ENCODE measurements around the gene PTPRS. TPM values are rescaled to one million over a fixed set of nuclear protein-coding genes. Genes with fewer than 3 reads are reported as not detected.

PTPRS gene
- total and polyA plus RNA-seq, 2 of the 13 experiments (the other 11 are each of a cell fraction or from before 2014, with no cell fraction given) = 32.7 to 43.9 TPM

GRCh38 chr19:5343848-5344247 lies 3.2 kb upstream of the PTPRS start (continued):
- 0 out of 2 replicates have a peak, but pooled peaks have one; percentile 25 for TF ChIP-seq ZBTB20 (CRISPR knock-in tag; IDR thresholded peaks at IDR 0.05; ENCODE audit: borderline replicate concordance, low read depth)
- no peak for TF ChIP-seq THYN1 (CRISPR knock-in tag; IDR thresholded peaks at IDR 0.05; ENCODE audit: borderline replicate concordance, low read depth)
- peak; percentile 55; the same call in 1 of the 2 replicates for TF ChIP-seq ZFY (CRISPR knock-in tag; IDR thresholded peaks at IDR 0.05)
- TF ChIP-seq FOXO4 (CRISPR knock-in tag; conservative IDR thresholded peaks at IDR 0.05) = 0 out of 2 replicates have a peak, but pooled peaks have one; percentile 6
- TF ChIP-seq NONO (IDR thresholded peaks at IDR 0.05) = no peak
- TF ChIP-seq NONO (CRISPR knock-in tag; conservative IDR thresholded peaks at IDR 0.05) = 0 out of 2 replicates have a peak, but pooled peaks have one; percentile 21
- TF ChIP-seq THRA (CRISPR knock-in tag; IDR thresholded peaks at IDR 0.05; ENCODE audit: borderline replicate concordance) = no peak
- TF ChIP-seq ZNF564 (CRISPR knock-in tag; IDR thresholded peaks at IDR 0.05) = 0 out of 2 replicates have a peak, but pooled peaks have one; percentile 33
- TF ChIP-seq CHD4 (IDR thresholded peaks at IDR 0.05; ENCODE audit: borderline replicate concordance, low read length) = no peak
- TF ChIP-seq SALL1 (CRISPR knock-in tag; IDR thresholded peaks at IDR 0.05) = peak; percentile 72
- TF ChIP-seq HHEX (CRISPR knock-in tag; IDR thresholded peaks at IDR 0.05) = no peak
- TF ChIP-seq CTCF (CRISPR knock-in tag; IDR thresholded peaks at IDR 0.05) = no peak
- no peak for TF ChIP-seq REST (IDR thresholded peaks at IDR 0.05; ENCODE audit: borderline replicate concordance in 1 of 2, low read depth in 1 of 2, low read length in 2 of 2)
- no peak for TF ChIP-seq ZNF33A (CRISPR knock-in tag; IDR thresholded peaks at IDR 0.05; ENCODE audit: borderline replicate concordance)
- peak; percentile 97 for TF ChIP-seq TEAD3 (CRISPR knock-in tag; optimal IDR thresholded peaks at IDR 0.05; ENCODE audit: borderline replicate concordance)
- TF ChIP-seq EEA1 (CRISPR knock-in tag; IDR thresholded peaks at IDR 0.05; ENCODE audit: borderline replicate concordance) = no peak
- no peak for TF ChIP-seq NFIC (IDR thresholded peaks at IDR 0.05; ENCODE audit: low read length)
- no peak for TF ChIP-seq KDM6A (CRISPR knock-in tag; IDR thresholded peaks at IDR 0.05; ENCODE audit: low read depth)
- peak; percentile 77 for TF ChIP-seq RXRB (CRISPR knock-in tag; IDR thresholded peaks at IDR 0.05; ENCODE audit: borderline replicate concordance)
- peak; percentile 50; the same call in 1 of the 2 replicates for TF ChIP-seq ARID2 (CRISPR knock-in tag; IDR thresholded peaks at IDR 0.05; ENCODE audit: borderline replicate concordance)
- TF ChIP-seq BHLHE40 (IDR thresholded peaks at IDR 0.05; ENCODE audit: low read length) = 0 out of 2 replicates have a peak, but pooled peaks have one; percentile 53

Measured in HepG2 (cell line).